ENCODE results near the gene NUDC. TPM values are rescaled to one million over a fixed set of nuclear protein-coding genes. Genes with fewer than 3 reads are reported as not detected.

Gene NUDC
- total RNA-seq, 4 donors from 2014 or later, result 45.2 to 50.3 (median 46.1) TPM

- Histone ChIP-seq H3K4me1 (peaks cover 36 to 56% (median 41%) of the 10 kb centered on the region in 3 donors), H3K9me3 (no peaks in the 10 kb centered on the region), H3K36me3 (no peaks in the 10 kb centered on the region), H3K27ac (peak within 1 kb of the TSS; percentile 81 to 93 (median 88)), H3K4me3 (peak within 1 kb of the TSS; percentile 62 to 90 (median 81)), H3K27me3 (peaks cover 0 to 54% (median 0%) of the 10 kb centered on the region in 4 donors)
- WGBS, 2 donors, result 0% methylated on average over 6 of the region's 61 CpGs; no CpG with 5 or more reads in 1 of the 2 donors
- intact Hi-C loops (cut with DNase I), result loop anchor here (10.0 kb wide), 1 partner anchor 101 kb away; no protein-coding TSS in a partner anchor
- TF ChIP-seq CTCF (IDR thresholded peaks at IDR 0.05), result no peak
- TF ChIP-seq POLR2A (IDR thresholded peaks at IDR 0.05), result peak in 2 of 4 donors; percentile 73 to 83
- DNase-seq, result no peak
Measured at GRCh38 chr1:26993237-26994019, 71.9 kb downstream of the NUDC start, which contains the start of gene TRNP1. Gene TRNP1, plus strand, starts transcription at chr1:26993692. Its CDS starts 95 bp downstream, at chr1:26993787.

- H3K36me3 ChIP-seq, result no peaks in the 10 kb centered on the region
- no peak for TF ChIP-seq CTCF (IDR thresholded peaks at IDR 0.05)
- no peak for TF ChIP-seq POLR2A (IDR thresholded peaks at IDR 0.05)
- DNase-seq, result no peak
- peaks cover 0 to 54% (median 0%) of the 10 kb centered on the region in 4 donors for H3K27me3 ChIP-seq
- peaks cover 38 to 64% (median 48%) of the 10 kb centered on the region in 3 donors for H3K4me1 ChIP-seq
- 4 to 5% methylated on average over 11 to 32 of the region's 97 CpGs for WGBS, 2 donors
- intact Hi-C loops (cut with DNase I), result loop anchor here (10.0 kb wide), 1 partner anchor 101 kb away; no protein-coding TSS in a partner anchor
- peak overlapping the region; percentile 81 to 93 (median 88) for H3K27ac ChIP-seq
- H3K4me3 ChIP-seq, result peak overlapping the region; percentile 62 to 90 (median 81)
- H3K9me3 ChIP-seq, result no peaks in the 10 kb centered on the region
Measured at GRCh38 chr1:26994020-26994786, 72.7 kb downstream of the NUDC start.

GRCh38 chr1:26994787-26995517 lies 73.4 kb downstream of the NUDC start:
- Histone ChIP-seq H3K36me3 (no peaks in the 10 kb centered on the region), H3K27ac (peak overlapping the region; percentile 81 to 93 (median 88)), H3K9me3 (no peaks in the 10 kb centered on the region), H3K27me3 (peaks cover 0 to 54% (median 0%) of the 10 kb centered on the region in 4 donors), H3K4me3 (peak overlapping the region; percentile 62 to 90 (median 81)), H3K4me1 (peaks cover 45 to 71% (median 56%) of the 10 kb centered on the region in 3 donors)
- 21 to 53% methylated on average over 4 to 9 of the region's 15 CpGs for WGBS, 2 donors
- TF ChIP-seq CTCF (IDR thresholded peaks at IDR 0.05) (no peak), POLR2A (IDR thresholded peaks at IDR 0.05) (no peak)
- intact Hi-C loops (cut with DNase I), result loop anchor here (5.0 to 10.0 kb wide), 2 partner anchors 37 to 100 kb away; no protein-coding TSS in a partner anchor
- no peak for DNase-seq

- 60% methylated on average over 1 of the region's 1 CpG; no CpG with 5 or more reads in 1 of the 2 donors for WGBS, 2 donors
- Histone ChIP-seq H3K27ac (peak overlapping the region; percentile 36 to 93 (median 76)), H3K27me3 (peaks cover 0 to 52% (median 0%) of the 10 kb centered on the region in 4 donors), H3K4me1 (peaks cover 55 to 82% (median 67%) of the 10 kb centered on the region in 3 donors), H3K9me3 (no peaks in the 10 kb centered on the region), H3K36me3 (no peaks in the 10 kb centered on the region), H3K4me3 (peak overlapping the region in 3 of 4 donors; percentile 62 to 90 (median 73))
- TF ChIP-seq CTCF (IDR thresholded peaks at IDR 0.05) (no peak), POLR2A (IDR thresholded peaks at IDR 0.05) (no peak)
- DNase-seq, result no peak
- intact Hi-C loops (cut with DNase I), result loop anchor here (5.0 to 10.0 kb wide), 2 partner anchors 36 to 99 kb away; no protein-coding TSS in a partner anchor
Measured at GRCh38 chr1:26996024-26996423, 74.5 kb downstream of the NUDC start.

Other genes starting within 250 kb of the NUDC start
- gene ARID1A, start 225.7 kb upstream of the NUDC start, total RNA-seq, result 10 to 100 TPM; 23.9 to 60.2 (median 43.5) TPM
- gene PIGV, start 133.8 kb upstream of the NUDC start, total RNA-seq, result 10 to 100 TPM in 3 of 4 donors, 1 to 10 TPM in 1; 9.9 to 20.9 (median 13.1) TPM
- 10 to 100 TPM; 24.5 to 34.4 (median 29.4) TPM for gene ZDHHC18, start 95.1 kb upstream of the NUDC start, total RNA-seq
- 1,000 to 10,000 TPM; 1,060 to 2,609 (median 1,818) TPM for gene SFN, start 58.6 kb upstream of the NUDC start, total RNA-seq
- gene GPN2, start 31.5 kb upstream of the NUDC start, total RNA-seq, result 10 to 100 TPM in 2 of 4 donors, 1 to 10 TPM in 2; 4.9 to 10.8 (median 9.4) TPM
- gene GPATCH3, start 21.3 kb upstream of the NUDC start, total RNA-seq, result 10 to 100 TPM in 1 of 4 donors, 1 to 10 TPM in 3; 6.9 to 11.2 (median 7.6) TPM
- not detected for gene NR0B2, start 7.8 kb upstream of the NUDC start, total RNA-seq
- 10 to 100 TPM; 18.4 to 25.6 (median 19.6) TPM for gene KDF1, start 38.7 kb downstream of the NUDC start, total RNA-seq
- 100 to 1,000 TPM in 1 of 4 donors, 10 to 100 TPM in 3; 26.9 to 208 (median 64.5) TPM for gene TRNP1, start 71.9 kb downstream of the NUDC start, total RNA-seq
- gene TENT5B, start 91.1 kb downstream of the NUDC start, total RNA-seq, result 100 to 1,000 TPM in 3 of 4 donors, 10 to 100 TPM in 1; 76.9 to 263 (median 112) TPM
- gene SLC9A1, start 233.4 kb downstream of the NUDC start, total RNA-seq, result 10 to 100 TPM; 11.4 to 18.8 (median 16.6) TPM